PC-9 (cell line): ENCODE data around the gene TEAD3.

ENCODE experiments used
- EZH2 ChIP-seq: fragments of 200-600 bp; sonication (generic); IDR thresholded peaks from 2 replicates; pipeline ENCODE4 v1.8.0; 2017; ENCODE audit warnings: antibody characterized with exemption, low read depth
- TF ChIP-seq, protein P1 (sequence below): fragments of 200-600 bp; sonication (generic); conservative IDR thresholded peaks from 2 replicates; pipeline ENCODE4 v1.6.1; 2017; ENCODE audit warnings: mixed run types, antibody characterized with exemption, mild to moderate bottlenecking, moderate library complexity

DNA sequence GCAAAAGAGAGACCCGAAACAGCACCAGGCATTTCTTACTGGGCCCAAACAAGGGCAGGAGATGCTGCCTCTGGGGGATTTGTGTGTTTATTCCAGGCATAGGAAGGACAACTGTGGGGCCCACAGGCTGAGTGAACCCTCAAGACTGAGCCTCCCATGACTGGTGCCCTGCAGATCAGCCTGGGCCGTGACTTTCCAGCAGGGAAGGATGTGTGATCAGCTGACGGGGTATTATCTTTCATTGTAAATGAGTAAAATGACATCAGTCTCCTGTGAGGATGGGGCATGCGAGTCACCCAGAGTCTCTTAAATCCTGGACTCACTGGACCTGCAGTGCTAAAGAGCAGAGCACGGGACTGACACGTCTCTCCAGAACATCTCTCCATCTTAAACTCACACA is 3.9 kb upstream of the TEAD3 start:
- TF ChIP-seq, protein P1, sequence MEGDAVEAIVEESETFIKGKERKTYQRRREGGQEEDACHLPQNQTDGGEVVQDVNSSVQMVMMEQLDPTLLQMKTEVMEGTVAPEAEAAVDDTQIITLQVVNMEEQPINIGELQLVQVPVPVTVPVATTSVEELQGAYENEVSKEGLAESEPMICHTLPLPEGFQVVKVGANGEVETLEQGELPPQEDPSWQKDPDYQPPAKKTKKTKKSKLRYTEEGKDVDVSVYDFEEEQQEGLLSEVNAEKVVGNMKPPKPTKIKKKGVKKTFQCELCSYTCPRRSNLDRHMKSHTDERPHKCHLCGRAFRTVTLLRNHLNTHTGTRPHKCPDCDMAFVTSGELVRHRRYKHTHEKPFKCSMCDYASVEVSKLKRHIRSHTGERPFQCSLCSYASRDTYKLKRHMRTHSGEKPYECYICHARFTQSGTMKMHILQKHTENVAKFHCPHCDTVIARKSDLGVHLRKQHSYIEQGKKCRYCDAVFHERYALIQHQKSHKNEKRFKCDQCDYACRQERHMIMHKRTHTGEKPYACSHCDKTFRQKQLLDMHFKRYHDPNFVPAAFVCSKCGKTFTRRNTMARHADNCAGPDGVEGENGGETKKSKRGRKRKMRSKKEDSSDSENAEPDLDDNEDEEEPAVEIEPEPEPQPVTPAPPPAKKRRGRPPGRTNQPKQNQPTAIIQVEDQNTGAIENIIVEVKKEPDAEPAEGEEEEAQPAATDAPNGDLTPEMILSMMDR: no peak
- no peak for TF ChIP-seq EZH2
